Activated CD8-positive, alpha-beta memory T cell treated with anti-CD3 and anti-CD28 coated beads, Interleukin-2, amount 50 U/mL, for 24 hours (primary cell): ENCODE measurements around the gene DHRS13.
"Not testable (repeated sequence)": the region's sequence is repeated elsewhere in the genome, so short reads cannot be mapped to it uniquely, and the experiment has no call there.

Source experiments
- DNase-seq: peaks from one replicate; pipeline ENCODE4 v3.0.0-alpha.2; 2020; ENCODE audit errors: extremely low read depth

DHRS13 gene

DNA sequence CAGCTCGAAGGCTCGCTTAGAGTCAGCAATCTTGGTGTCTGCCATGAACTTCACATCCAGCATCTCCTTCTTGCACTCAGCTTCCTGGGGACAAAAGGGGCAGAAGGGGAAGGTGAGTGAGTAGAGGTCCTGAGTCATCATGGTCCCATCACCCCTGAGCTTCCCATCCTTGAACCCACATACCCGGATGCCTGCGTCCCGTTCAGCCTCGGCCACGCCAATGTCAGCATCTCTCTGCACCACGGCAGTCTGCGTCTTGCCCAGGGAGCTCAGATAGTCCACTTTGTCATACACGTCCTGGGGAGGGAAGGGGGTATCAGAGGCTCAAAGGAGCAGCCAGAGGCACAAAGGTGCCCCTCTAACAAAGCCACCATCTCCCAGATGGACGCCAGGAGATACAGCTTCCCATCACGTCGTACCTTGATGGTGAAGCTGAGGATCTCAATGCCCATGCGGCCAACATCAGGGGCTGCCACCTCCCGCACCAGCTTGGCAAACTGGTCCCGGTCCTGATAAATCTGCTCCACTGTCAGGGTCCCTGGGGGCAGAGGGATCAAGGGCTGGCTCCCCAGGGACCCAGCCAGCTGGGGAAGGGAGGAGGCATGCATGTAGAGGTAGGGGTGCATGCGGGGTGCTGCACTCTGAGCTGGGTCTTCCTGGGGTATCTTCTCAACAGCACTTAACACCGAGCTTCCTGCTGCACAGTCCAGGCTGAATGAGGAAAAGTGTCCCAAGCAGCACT lies 20.6 kb downstream of the DHRS13 start:
- no peak for DNase-seq

DNA sequence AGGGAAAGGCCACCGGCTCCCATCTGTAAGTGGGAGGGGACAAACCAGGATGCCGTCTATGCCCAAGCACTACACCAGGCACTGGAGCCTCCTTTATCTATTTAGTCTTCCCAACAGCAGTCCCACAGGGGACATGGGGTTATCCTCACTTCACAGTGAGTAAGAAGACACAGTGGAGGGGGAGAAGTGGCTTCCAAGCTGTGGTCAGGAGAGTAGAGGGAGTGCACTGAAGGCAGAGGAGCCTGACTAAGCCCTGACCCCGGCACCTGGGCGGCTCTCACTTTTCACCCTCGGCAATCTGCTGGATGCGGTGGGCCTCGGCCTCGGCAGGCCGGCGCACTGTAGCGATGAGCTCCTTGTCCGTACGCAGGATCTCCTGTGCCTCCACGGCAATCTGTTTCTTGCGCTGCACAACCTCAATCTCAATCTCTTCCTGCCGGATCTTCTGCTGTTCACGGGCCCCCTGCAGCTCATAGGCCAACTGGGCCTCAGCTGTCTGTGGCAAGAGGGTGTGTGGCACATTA lies 21.3 kb downstream of the DHRS13 start:
- no peak for DNase-seq

DNA sequence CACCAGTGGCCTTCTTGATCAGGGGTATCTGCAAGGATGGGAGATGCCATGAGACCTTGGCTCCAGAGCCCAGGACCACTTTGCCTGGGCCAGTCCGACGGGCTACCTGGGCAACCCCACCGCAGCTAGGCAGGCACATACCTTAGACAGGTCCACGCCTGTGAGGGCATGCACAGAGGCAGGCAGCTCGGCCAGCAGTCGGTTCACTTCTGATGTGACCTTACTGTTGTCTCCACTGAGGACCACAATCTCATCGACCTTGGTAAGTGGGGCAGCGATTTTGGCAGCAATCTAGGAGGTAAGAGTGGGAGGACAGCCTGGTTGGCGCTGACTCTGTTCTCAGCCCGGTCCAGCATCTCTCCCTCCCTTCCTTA lies 22.3 kb downstream of the DHRS13 start:
- DNase-seq = no peak

DNA sequence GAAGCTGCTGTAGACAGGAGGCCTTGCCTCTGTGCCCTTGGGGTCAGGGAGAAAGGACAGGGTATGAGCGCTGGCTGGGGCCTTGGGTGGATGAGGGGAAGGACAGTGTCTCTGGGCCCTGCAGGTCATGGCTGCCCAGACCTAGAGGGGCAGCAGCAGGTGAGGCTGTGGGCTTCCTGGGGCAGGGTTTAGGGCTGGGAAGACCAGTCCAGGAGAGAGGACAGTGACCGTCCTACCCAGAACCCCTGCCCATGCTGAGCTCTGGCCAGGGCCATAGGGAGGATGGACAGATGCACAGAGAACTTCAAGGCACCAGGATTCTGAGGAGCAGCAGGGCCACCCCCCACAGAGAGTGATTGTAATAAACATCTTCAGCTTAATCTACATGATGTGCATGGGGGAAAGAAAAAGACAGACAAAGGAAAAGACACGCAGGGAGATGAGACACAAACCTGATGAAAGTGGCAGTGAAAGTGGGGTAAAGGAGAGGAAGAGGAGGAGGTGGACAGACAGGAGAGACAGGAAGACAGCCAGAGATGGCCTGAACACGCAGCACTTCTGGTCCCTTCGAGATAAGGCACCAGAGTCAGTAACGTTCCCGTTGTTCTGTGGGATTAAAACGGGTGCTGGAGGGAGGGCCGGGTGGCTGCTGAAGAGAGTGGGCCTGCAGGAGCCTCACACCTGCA lies 22.9 kb downstream of the DHRS13 start:
- DNase-seq = no peak

DNA sequence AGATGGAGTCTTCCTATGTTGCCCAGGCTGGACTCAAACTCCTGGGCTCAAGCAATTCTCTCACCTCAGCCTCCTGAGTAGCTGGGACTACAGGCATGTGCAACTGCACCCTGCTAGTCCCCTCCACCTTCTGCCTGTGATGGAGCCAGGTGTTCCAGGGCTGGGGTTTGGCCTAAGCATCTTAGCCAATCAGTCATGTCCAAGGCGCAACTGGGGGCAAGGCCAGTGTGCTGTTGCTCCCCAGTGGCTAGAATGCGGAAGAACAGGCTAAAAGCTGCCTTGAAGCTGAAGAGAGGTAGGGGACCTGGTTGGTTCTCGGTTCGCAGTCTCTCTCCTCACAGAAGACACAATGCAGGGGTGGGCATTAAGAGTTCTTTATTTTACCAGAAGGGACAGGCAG lies 23.9 kb downstream of the DHRS13 start:
- DNase-seq = no peak

DNA sequence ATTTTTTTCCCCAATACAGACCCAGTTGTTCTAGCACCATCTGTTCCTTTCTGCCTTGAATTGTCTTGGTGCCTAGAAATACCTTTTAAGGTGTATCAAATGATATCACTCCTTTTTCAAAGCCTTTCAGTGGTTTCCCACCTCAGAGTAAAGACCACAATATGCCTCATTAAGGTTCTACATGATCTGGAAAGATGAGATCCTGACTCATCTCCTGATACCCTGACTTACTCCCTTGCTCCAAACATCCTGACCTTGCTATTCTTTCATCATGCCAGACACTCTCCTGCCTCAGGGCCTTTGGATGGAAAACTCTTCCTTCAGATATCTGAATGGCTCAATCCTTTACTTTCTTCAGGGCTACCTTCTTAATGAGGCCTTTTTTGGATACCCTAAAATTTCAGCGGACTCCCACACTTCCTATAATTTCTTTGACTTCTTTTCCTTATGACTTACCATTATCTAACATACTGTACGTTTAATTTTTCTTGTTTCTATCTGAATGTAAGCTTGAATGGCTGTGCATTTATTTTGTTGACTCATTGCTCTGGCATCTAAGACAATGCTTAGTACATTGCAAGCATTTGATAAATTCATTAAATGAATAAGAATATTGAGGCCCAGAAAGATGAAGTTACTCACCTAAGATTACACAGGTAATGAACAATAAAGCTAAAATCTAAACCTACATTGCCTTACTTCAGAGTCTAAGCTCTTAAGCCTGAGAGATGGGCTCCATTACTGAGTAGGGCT lies 24.5 kb downstream of the DHRS13 start:
- no peak for DNase-seq

DNA sequence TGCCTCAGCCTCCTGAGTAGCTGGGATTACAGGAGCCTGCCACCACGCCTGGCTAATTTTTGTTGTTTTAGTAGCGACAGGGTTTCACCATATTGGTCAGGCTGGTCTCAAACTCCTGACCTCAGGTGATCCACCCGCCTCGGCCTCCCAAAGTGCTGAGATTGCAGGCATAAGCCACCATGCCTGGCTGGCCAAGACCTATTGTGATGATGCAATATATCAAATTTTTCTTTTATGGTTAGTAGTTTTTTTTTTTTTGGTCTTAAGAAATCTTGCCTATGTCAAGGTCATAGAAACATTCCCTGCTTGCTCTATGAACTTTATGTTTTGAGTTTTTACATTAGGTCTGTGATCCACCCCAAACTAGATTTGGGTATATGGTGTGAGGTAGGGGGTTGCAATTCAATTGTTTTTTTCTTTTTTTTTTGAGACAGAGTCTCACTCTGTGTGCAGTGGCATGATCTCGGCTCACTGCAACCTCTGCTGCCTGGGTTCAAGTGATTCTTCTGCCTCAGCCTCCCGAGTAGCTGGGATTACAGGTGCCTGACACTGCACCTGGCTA lies 25.6 kb downstream of the DHRS13 start:
- not testable (repeated sequence) for DNase-seq

DNA sequence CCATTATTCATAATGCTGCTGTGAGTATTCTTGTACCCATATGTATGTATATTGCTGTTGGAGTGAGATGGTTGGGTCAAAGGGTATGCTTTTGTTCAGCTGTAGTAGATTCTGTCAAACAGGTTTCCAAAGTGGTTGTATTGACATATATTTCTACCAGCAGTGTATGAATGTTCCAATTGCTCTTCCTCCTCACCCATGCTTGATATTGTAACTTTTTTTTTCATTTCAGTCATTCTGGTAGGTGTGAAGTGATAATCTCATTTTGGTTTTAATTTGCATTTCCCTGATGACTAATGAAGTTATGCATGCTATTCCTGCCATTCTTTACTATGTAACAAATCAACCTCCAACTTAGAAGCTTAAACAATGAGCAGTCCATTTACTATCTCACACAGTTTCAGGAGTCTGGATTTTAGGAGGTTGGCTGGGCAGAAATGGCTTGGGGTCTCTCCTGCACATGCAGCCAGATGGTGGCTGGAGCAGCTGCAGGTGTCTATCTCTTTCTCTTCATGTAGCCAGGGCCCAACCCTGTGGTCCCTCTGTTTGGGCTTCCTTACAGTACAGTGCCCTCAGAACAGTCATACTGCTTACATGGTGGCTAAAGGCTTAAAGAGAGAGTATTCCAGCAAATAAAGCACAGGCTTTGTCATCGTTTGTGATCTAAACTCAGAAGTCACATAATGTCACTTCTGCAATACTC lies 26.9 kb downstream of the DHRS13 start:
- no peak for DNase-seq

DNA sequence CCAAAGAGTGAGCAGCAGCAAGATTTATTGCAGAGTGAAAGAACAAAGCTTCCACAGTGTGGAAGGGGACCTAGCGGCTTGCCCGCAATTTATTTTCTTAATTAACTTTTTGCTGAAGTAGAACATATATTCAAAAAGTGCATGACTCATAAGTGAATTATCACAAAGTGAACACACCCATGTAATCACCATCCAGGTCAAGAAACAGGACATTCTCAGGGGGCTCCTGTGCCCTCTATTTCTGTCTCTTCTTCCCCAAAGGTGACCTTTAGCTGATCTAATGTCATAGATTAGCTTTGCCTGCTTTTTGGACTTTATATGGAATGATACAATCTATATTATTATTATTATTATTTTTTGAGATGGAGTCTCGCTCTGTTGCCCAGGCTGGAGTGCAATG lies 28.1 kb downstream of the DHRS13 start:
- no peak for DNase-seq

DNA sequence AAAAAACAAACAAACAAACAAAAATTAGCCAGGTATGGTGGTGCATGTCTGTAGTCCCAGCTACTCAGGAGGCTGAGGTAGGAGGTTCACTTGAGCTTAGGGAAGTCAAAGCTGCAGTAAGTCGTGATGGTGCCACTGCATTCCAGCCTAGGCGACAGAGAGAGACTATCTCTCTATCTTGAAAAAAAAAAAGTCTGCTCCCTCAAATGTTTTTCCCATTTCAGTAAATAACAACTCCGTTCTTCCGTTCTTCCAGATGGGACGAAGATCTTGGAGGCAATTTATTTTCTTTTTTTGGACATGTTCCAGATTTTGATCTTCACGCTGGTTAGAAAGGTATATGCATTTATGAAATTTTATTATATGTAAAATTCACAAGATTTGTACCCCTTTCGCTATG lies 29.0 kb downstream of the DHRS13 start:
- no peak for DNase-seq

DNA sequence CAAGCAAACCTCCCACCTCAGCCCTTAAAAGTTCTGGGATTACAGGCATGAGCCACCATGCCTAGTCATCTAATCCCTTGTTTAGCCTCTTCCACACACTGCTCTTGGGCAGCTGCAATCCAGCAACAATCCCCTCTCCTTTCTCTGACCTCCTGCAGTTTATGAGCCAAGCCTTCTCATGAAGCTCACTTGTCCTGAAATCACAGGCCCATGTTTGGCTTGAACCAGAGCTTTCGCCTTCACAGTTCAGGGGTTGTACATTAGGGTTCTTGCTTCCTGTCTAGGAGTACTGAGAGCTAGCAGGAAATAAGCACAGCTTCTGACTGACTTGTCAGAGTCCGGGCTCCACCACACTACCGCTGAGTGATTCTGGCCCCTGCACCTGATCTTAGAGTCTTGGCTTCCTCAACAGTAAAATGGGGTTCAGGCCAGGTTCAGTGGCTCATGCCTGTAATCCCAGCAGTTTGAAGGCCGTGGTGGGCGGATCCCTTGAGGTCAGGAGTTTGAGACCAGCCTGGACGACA lies 31.8 kb downstream of the DHRS13 start:
- DNase-seq = no peak

DNA sequence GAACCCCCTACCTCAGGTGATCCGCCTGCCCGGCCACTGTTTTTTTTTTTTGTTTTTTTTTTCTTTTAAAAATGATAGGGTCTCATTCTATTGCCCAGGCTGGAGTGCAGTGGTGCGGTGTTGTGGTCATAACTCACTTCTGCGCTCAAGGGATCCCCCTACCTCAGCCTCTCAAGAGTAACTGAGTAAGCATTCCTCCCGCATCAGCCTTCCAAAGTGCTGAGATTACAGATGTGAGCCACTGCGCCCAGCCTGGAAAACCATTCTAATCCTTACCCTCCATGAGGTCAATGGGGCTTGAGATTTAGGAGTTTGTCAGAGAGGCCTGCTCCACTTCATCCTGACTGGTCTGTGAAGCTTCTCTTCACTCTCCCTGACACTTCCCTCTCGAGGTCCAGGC lies 35.6 kb downstream of the DHRS13 start:
- no peak for DNase-seq

DNA sequence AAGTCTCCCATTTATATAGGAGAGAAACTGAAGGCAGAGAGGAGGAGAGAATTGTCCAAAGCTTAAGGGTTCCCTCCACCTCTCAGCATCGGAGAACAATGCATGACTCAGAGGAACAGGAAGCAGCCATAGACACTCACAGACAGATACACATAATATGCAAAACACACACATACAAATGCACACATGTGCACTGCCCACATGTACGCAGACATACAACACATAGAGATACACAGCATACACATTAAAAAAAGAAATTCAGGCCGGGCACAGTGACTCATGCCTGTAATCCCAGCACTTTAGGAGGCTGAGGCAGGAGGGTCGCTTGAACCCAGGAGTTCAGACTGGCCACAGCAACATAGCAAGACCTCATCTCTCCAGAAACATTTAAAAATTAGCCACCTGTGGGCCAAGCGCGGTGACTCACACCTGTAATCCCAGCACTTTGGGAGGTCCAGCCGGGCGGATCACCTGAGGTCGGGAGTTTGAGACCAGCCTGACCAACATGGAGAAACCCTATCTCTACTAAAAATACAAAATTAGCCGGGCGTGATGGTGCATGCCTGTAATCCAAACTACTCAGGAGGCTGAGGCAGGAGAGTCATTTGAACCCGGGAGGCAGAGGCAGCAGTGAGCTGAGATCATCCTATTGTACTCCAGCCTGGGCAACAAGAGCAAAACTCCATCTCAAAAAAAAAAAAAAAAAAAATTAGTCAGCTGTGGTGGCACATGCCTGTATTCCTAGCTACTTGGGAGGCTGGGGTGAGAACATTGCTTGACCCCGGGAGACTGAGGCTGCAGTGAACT lies 36.7 kb downstream of the DHRS13 start:
- DNase-seq = no peak

DNA sequence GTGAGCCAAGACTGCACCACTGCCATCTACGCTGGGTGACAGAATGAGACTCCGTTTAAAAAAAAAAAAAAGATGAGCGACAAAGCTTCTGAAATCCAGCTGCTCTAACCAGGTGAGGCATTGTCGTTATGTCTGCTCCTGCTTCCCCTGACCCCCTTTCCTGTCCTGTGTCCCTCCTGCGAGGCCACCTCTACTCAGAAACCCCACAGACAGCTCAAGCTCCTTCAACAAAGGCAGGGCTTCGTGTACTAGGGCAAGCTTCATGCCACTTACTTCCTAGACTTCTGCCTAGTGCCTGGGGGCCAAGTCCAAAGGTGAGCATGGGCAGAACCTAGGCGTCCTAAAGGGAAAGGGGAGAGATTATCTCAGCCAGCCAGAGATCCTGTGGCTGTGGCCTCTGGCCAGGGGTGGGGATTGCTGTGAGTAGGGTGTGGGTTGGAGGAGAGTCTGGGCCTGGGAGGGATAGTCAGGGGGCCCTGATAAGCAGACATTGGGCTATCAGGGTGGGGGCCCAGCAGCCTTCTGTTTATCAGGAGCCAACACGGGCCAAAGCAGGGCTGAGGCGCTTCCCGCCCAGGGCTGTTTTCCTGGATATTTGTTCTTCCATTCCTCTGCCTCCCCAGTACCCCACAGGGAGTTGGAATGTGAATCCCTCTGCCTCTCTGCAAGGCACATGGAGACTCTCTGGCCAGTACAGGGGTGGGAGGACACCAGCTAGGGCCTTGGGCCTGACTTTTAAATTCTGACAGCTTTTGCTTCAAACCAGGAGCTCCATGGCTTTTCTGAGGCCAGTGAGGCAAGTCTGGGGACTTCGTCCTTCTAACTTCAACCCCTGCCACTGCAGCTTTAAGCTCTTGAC lies 37.7 kb downstream of the DHRS13 start:
- no peak for DNase-seq

DNA sequence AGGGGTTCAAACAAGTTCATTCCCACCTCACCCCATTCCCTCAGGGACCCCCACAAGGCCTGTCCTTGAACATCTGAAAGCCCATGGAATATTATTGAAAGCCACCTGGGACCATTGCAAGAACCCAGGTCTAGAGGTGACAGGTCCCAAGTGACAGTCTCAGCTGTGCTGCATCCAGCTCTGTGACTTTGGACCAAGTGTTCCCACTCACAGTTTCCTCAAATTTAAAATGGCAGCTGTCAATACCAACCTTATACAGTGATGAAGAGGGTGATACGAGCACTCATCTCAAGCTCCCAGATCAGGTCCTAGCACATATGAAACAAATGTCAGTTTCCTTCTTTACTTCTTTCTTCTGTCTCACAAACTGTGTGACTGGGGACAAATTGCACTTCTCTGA lies 38.9 kb downstream of the DHRS13 start:
- DNase-seq = no peak

DNA sequence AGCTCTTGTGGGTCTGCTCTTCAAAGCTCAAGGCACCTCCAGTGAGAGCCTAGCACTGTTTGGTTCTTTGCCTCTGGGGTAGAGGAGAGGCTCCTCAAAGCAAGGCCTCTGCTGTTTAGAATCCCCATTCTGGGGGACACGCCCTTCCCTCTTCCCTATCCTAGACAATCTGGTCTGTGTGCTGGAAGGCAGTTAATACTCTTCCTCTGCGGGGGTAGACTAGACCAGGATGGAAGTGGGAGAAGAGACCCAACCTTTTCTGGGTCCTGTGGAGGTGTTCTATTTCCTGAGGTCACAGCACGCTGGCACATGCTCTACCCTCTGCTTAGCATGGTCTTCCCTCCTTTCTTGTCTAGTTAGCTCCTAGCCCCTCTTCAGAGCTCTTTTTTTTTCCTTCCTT lies 40.3 kb downstream of the DHRS13 start:
- DNase-seq = no peak

DNA sequence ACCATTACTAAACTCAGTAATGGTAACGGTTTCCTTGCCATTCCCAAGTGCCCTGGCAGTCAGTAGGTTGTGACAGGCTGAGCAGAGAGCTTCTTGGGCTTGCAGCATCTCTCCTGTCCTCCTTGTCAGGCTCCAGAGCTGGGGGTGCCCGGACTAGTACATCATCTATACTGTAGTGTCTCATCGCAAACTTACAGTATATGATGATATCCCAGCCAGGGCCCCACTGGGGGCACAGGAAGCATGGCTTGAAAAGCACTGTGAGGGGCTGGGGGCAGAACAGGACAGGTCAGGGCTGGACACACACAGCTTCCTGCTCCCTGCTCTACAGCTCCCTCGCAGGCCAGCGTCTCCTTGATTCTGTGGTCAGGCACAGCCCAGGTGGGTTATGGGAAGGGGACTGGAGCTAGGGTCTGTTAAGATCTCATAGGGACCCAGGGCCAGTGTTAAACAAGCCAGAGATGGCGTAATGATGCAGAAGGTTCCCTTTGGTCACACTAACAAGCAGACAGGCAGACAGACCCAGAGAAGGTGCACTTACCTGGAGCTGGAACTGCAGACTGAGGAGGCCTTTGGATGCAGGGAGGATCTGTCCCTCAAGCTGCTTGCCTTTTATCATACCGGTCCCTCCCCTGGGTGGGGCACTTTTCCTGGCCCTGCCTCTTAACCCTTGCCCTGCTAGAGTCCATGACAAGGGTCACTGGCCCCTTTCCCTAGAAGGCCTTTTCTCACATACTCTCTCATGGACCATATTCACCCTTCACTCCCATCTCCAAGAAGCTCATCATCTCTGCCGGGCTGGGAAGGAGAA lies 41.3 kb downstream of the DHRS13 start:
- no peak for DNase-seq

DNA sequence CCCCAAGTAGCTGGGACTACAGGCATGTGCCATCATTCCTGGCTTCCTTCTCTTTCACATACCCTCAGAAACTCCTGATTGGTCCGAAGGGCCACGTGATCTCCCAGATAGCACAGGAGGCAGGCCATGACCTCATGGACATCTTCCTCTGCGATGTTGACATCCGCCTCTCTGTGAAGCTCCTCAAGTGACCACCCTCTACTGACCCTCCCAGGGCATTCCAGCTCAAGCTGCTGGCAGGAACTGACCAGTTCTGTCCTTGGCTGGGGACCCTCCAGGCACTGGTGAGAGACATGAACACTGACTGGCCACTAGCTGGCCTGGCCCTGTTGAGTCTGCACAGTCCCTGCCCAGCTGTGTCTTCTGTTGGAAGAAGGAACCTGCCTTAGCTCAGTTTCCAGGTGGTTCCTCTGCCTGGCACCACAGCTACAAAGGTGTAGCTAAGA lies 42.5 kb downstream of the DHRS13 start:
- DNase-seq = no peak
